NCI-H2029 (cell line): ENCODE measurements around the gene HOXC4.
A peak's percentile ranks its signal among the peaks of the same experiment; 100 is the strongest.

Experiments
- DNase-seq: peaks from one replicate; lab custom pipeline; 2025; lab: John Stamatoyannopoulos, UW

HOXC4 gene

GRCh38 chr12:54029529-54030441 lies 23.9 kb upstream of the HOXC4 start:
- no peak for DNase-seq

- no peak for DNase-seq
Measured at GRCh38 chr12:54030442-54030801, 23.2 kb upstream of the HOXC4 start.

DNA sequence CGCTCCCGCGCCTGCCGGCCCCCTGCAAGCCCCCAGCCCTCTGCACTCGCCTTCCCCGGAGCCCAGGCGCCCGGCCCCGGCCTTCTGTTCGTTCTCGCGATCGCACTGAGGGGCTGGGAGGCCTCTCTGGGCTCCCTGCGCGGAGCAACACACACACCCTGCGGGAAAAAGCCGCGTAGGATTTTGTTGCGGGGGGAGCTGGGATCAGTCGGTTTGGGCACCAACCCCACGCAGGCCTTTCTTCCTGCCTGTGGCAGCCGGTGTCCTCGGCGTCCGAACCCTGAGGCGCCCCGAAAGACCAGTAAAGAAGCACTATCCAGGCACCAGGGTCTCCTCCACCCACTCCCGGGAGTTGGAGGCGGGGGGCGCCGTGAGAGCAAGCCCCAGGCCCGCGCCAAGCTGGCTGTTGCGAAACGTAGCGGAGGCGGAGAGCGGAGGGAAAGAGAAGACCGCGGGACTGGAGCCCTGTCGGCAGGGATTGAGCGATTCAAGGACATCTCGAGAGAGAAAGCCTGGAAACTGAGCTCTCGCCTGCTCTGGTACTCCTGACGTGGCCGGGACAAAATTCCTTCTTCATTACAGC lies 22.7 kb upstream of the HOXC4 start:
- DNase-seq: no peak

- DNase-seq: no peak
Measured at GRCh38 chr12:54031480-54031879, 22.2 kb upstream of the HOXC4 start.

DNA sequence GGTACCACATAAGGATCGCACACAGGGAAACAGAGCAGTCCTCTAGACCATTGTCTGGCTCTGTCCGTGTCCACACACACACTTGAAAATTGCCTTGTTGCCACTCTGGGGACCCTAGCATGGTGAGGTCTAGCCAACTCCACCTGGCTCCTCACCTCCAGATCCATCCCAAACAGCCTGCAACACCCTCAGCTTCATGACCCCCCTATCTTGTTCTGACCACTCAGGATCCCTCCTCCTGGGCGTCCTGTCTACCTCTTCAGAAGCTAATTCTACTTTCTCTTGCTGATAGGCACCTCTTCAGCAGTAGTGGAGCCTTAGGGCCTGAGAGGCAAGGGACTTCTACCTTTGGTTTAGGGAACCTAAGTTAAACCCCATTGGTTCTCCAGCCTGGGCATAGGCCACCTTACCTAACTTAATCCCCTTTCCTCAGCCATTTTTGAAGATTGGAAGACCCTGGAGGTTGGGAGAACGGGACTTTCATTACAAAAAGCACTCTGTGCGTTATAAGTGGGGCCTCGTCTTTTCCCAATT lies 21.5 kb upstream of the HOXC4 start:
- DNase-seq: no peak

DNA sequence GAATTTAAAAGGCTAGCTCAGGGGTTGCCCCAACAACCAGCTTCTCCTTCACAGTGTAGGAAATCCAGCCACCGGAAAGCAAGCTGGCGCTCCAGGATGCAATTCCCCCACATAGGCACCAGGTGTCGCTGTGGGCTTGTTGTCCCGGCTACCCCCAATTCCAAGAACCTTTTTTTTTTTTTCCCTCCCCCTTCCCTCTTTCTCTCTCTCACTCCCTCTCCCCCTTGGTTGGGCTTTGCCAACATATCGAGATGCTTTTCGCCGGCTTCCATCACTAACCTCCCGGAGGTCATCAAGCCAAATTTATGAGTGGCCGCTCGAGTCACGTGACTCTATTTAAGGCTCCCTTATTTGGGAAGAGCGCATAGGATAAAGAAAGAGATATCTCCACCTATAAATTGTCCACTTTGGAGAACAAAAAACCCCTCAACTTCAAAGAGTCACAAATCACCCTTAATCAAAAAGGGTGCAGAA lies 21.0 kb upstream of the HOXC4 start, which contains the start of gene HOXC5:
TSS of gene HOXC5 (plus strand) at position 424 of the 474 bp plus-strand sequence. CDS start 73 bp downstream, outside the sequence.
- peak; percentile 22 for DNase-seq

DNA sequence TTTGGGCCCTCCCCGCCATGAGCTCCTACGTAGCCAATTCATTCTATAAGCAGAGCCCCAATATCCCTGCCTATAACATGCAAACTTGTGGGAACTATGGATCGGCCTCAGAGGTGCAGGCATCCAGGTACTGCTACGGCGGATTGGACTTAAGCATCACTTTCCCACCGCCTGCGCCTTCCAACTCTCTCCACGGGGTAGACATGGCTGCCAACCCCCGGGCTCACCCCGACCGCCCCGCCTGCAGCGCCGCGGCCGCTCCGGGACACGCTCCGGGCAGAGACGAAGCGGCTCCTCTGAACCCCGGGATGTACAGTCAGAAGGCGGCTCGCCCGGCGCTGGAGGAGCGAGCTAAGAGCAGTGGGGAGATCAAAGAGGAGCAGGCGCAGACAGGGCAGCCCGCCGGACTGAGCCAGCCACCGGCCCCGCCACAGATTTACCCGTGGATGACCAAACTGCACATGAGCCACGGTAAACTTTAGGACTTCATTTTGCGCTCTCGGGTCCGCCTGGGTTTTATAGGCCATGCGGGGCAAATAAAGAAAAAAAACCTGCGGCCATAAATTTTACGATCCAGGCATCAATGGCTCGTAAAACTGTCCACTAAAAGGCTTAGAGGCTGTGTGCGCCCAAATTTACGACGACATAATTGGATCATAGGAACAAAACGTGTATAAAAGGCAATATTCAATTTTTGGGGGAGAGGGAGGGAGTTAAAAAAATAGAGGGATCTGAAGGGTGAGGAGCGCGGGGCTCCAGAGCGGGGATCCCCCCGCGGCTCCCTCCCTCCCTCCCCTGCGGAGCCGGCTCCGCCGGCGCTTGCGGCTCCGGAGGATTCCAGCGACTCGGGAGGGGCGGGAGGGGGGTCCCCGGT lies 20.3 kb upstream of the HOXC4 start:
- no peak for DNase-seq

DNA sequence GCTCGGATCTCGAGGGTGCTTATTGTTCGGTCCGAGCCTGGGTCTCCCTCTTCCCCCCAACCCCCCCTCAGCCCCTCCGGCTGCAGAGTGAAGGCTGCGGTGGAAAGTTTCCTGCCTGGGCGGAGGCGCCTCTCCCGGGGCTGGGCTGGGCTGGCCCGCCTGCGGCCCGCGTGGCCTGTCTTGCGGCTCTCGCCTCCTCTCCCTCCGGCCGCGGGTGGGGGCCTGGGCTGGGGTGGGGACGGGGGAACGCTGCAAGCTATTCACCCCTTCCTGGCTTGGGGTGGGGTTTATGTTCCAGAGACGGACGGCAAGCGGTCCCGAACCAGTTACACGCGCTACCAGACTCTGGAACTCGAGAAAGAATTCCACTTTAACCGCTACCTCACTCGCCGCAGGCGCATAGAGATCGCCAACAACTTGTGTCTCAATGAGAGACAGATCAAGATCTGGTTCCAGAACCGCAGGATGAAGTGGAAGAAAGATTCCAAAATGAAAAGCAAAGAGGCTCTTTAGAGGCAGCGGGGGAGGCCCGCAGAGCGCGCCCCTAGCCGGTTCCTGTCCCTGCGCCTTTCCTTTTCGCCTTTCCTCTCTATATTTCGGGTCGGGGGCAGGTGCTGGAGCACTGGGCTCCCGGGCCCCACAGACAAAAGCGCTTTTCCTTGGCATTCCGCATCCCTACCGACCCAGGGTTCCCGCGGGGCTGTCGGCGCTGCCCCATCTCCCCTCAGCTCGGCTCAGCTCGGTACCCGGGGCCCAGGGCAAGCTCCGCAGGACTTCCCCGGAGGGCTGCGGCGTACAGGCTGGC lies 19.5 kb upstream of the HOXC4 start:
- no peak for DNase-seq

DNA sequence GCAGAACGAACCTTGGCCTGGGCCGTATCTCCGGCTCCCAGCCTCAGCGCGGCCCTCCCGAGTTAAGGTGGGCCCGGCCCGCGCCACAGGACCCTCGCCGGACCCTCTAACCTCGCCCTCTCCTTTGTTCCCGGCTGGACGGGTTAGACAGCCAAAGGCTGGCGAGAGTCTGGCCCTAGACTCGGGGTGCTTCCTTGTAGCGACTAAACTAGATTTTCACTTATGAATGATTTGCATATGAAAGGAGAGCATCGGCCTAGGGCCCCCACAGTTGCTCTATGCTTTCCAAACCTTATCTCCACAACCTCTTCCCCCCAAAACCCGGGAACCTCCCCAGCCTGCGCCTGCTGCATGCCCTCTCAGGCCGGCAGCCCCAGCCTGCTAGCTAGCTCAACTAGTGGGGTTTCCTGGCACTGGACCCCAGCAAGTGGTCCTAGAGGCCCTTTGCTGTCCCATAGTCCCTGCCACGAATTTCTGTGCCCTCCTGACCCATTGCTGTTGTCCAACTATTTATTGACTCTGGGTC lies 18.8 kb upstream of the HOXC4 start:
- no peak for DNase-seq

GRCh38 chr12:54035568-54036264 lies 17.9 kb upstream of the HOXC4 start:
- DNase-seq: no peak

- DNase-seq: no peak
Measured at GRCh38 chr12:54036620-54037359, 16.8 kb upstream of the HOXC4 start.

DNA sequence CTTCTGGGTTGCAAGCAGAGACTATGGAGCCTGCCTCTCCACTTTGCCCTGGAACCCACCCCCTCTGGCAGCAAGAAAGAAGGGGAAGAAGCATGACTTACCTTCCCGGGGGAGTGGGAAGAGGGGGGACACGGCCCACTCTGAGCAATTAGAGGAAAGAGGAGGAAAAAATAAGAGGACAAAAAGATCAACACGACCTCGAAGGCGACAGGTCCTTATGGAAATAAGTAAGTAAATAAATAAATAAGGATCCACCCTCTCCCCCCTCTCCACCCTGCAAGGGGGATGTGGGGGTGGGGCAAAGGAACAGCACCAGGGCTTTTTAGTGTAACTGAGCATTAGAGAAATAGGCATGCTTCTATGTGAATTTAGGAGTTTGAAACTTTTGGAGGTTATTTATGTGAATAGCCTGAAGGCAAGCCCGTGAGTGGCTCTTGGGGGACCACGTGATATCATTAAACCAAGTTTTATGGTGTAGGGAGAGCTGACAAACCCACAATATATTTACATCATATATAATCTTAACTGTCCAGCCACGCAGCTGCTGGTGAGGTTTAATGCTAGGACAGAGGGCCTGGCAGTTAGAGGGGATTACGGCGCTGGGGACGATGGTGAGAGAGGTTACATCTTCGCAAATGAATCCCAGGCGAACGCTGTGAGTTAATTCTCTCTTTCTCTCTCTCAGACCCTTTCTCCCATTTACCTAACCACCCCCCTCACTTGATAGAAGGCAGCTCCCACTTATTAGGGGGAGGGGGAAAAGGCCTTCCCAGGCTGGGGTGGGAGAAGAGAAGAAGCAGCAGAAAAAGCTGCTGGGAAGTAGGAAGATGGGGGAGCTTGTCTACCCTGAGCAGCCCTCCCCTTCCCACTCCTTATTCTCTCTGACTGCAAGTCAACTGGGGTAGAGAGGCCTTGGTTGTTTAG lies 16.0 kb upstream of the HOXC4 start:
- no peak for DNase-seq

DNA sequence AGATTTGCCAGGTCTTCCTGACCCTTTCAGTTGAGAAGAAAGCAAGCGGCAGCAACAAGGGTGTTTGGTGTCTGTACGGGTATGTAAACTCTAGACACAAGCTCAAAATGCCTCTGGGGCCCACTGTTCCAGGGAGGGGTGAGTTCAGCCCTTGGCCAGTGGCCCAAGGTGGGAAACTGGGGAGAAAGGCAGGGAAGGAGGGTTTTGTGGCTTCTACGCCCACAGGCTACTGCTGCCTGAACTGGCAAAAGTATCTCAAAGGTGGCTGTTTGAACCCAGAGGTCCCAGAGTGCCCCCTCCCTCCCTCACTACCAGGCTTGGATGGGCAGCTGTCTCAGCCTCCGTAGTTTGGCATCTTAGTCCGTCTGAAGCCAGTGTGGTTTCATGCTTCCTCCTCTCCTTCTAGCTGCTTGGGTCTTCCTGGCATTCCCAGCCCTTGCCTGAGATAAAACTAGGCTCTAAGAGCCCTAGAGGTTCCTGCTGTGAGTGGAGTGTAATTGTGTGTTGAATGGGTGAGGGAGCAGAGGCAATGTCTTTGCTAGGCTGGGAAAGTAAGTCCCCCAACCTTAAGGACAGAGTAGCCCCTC lies 15.3 kb upstream of the HOXC4 start:
- no peak for DNase-seq

GRCh38 chr12:54038871-54039414 lies 14.7 kb upstream of the HOXC4 start:
- no peak for DNase-seq

GRCh38 chr12:54039417-54040147 lies 14.1 kb upstream of the HOXC4 start:
- DNase-seq: no peak

- DNase-seq: no peak
Measured at GRCh38 chr12:54040148-54040494, 13.5 kb upstream of the HOXC4 start.

DNA sequence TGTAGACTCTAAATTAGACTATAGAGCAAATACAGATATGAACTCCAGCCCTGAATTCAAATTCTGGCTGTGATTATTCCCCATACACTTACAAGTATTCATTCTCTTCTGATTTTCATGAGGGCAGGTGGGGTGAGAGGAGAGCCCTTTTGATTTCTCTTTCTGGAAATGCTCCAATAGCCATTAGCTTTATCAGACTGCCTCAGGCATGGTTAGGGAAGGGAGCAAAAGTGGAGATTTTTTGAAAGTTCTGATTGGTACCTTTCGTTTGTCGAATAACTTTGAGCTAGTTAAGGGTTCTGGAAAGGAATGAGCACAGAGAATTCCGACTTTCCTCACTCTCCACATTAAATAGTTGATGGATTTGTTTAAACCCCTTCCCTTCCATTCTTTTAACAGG lies 13.0 kb upstream of the HOXC4 start:
- no peak for DNase-seq
